ENCODE measurements around the gene NUP133.
"Not testable (repeated sequence)": the region's sequence is repeated elsewhere in the genome, so short reads cannot be mapped to it uniquely, and the experiment has no call there.

Gene NUP133

GRCh38 chr1:229402993-229403392 lies 105.1 kb downstream of the NUP133 start:
- H4K20me1 ChIP-seq (ENCODE audit: low read depth, low read length), result no peaks in the 10 kb centered on the region
- TF ChIP-seq CTCF (IDR thresholded peaks at IDR 0.05; ENCODE audit: insufficient read depth, low read length, poor library complexity, severe bottlenecking) (no peak), EZH2phosphoT487 (conservative IDR thresholded peaks at IDR 0.05; ENCODE audit: low read length) (no peak)
- no peak overlapping the region for H3K4me2 ChIP-seq (ENCODE audit: low read depth, low read length, poor library complexity, severe bottlenecking)
- H3K36me3 ChIP-seq (ENCODE audit: low read length), result no peaks in the 10 kb centered on the region
- no peak overlapping the region for H3K4me3 ChIP-seq (ENCODE audit: insufficient read depth, low read length, poor library complexity, severe bottlenecking)
- no peak overlapping the region for H2AFZ ChIP-seq (ENCODE audit: low read depth, low read length, severe bottlenecking)
- H3K9me3 ChIP-seq (ENCODE audit: insufficient read depth, low read length), result no peaks in the 10 kb centered on the region
- no peaks in the 10 kb centered on the region for H3F3A ChIP-seq (ENCODE audit: insufficient read depth)
- H3K79me2 ChIP-seq (ENCODE audit: insufficient read depth, low read length), result no peaks in the 10 kb centered on the region
- H3K27me3 ChIP-seq (ENCODE audit: low read length), result no peaks in the 10 kb centered on the region
- no peaks in the 10 kb centered on the region for H3K9me2 ChIP-seq (replicated peaks; ENCODE audit: insufficient read depth, low read length)
- H3K9ac ChIP-seq (ENCODE audit: low read length), result no peak overlapping the region
- no peak overlapping the region for H3K27ac ChIP-seq (ENCODE audit: low read depth, low read length)

- not testable (repeated sequence) for H3K4me2 ChIP-seq (ENCODE audit: low read depth, low read length, poor library complexity, severe bottlenecking); H3K9me2 ChIP-seq (replicated peaks; ENCODE audit: insufficient read depth, low read length); H2AFZ ChIP-seq (ENCODE audit: low read depth, low read length, severe bottlenecking); H3K27me3 ChIP-seq (ENCODE audit: low read length); H3F3A ChIP-seq (ENCODE audit: insufficient read depth); H3K9me3 ChIP-seq (ENCODE audit: insufficient read depth, low read length); H3K4me3 ChIP-seq (ENCODE audit: insufficient read depth, low read length, poor library complexity, severe bottlenecking); H3K79me2 ChIP-seq (ENCODE audit: insufficient read depth, low read length); H3K9ac ChIP-seq (ENCODE audit: low read length); H3K27ac ChIP-seq (ENCODE audit: low read depth, low read length); H3K36me3 ChIP-seq (ENCODE audit: low read length); H4K20me1 ChIP-seq (ENCODE audit: low read depth, low read length)
These were observed 105.8 kb downstream of the NUP133 start for GRCh38 chr1:229402329-229402728.

- no peaks in the 10 kb centered on the region for H3F3A ChIP-seq (ENCODE audit: insufficient read depth)
- H3K36me3 ChIP-seq (ENCODE audit: low read length), result no peaks in the 10 kb centered on the region
- TF ChIP-seq CTCF (IDR thresholded peaks at IDR 0.05; ENCODE audit: insufficient read depth, low read length, poor library complexity, severe bottlenecking) (no peak), EZH2phosphoT487 (conservative IDR thresholded peaks at IDR 0.05; ENCODE audit: low read length) (no peak)
- no peaks in the 10 kb centered on the region for H3K9me3 ChIP-seq (ENCODE audit: insufficient read depth, low read length)
- no peak overlapping the region for H3K4me3 ChIP-seq (ENCODE audit: insufficient read depth, low read length, poor library complexity, severe bottlenecking)
- H3K9me2 ChIP-seq (replicated peaks; ENCODE audit: insufficient read depth, low read length), result no peaks in the 10 kb centered on the region
- no peak overlapping the region for H2AFZ ChIP-seq (ENCODE audit: low read depth, low read length, severe bottlenecking)
- H3K27ac ChIP-seq (ENCODE audit: low read depth, low read length), result no peak overlapping the region
- H3K79me2 ChIP-seq (ENCODE audit: insufficient read depth, low read length), result no peaks in the 10 kb centered on the region
- no peak overlapping the region for H3K4me2 ChIP-seq (ENCODE audit: low read depth, low read length, poor library complexity, severe bottlenecking)
- no peaks in the 10 kb centered on the region for H3K27me3 ChIP-seq (ENCODE audit: low read length)
- H4K20me1 ChIP-seq (ENCODE audit: low read depth, low read length), result no peaks in the 10 kb centered on the region
- H3K9ac ChIP-seq (ENCODE audit: low read length), result no peak overlapping the region
These were observed 110.4 kb downstream of the NUP133 start for GRCh38 chr1:229397762-229398161.

GRCh38 chr1:229396585-229397206 lies 111.4 kb downstream of the NUP133 start:
- TF ChIP-seq EZH2phosphoT487 (conservative IDR thresholded peaks at IDR 0.05; ENCODE audit: low read length), result no peak
- no peak for TF ChIP-seq CTCF (IDR thresholded peaks at IDR 0.05; ENCODE audit: insufficient read depth, low read length, poor library complexity, severe bottlenecking)

GRCh38 chr1:229394517-229394916 lies 113.6 kb downstream of the NUP133 start:
- not testable (repeated sequence) for H3K36me3 ChIP-seq (ENCODE audit: low read length); H3K27me3 ChIP-seq (ENCODE audit: low read length); H3K27ac ChIP-seq (ENCODE audit: low read depth, low read length); H3K4me3 ChIP-seq (ENCODE audit: insufficient read depth, low read length, poor library complexity, severe bottlenecking); H3K9me3 ChIP-seq (ENCODE audit: insufficient read depth, low read length); H3K9ac ChIP-seq (ENCODE audit: low read length); H3K79me2 ChIP-seq (ENCODE audit: insufficient read depth, low read length); H3K4me2 ChIP-seq (ENCODE audit: low read depth, low read length, poor library complexity, severe bottlenecking); H3K9me2 ChIP-seq (replicated peaks; ENCODE audit: insufficient read depth, low read length); H4K20me1 ChIP-seq (ENCODE audit: low read depth, low read length); H2AFZ ChIP-seq (ENCODE audit: low read depth, low read length, severe bottlenecking); H3F3A ChIP-seq (ENCODE audit: insufficient read depth)

More at GRCh38 chr1:229396585-229397206, 111.4 kb downstream of the NUP133 start:
- Histone ChIP-seq H3K9me3 (ENCODE audit: insufficient read depth, low read length) (no peaks in the 10 kb centered on the region), H3K4me3 (ENCODE audit: insufficient read depth, low read length, poor library complexity, severe bottlenecking) (no peak overlapping the region), H3K4me2 (ENCODE audit: low read depth, low read length, poor library complexity, severe bottlenecking) (no peak overlapping the region), H3K36me3 (ENCODE audit: low read length) (no peaks in the 10 kb centered on the region), H3K9me2 (replicated peaks; ENCODE audit: insufficient read depth, low read length) (no peaks in the 10 kb centered on the region), H3K27me3 (ENCODE audit: low read length) (no peaks in the 10 kb centered on the region), H3K27ac (ENCODE audit: low read depth, low read length) (no peak overlapping the region), H3K9ac (ENCODE audit: low read length) (no peak overlapping the region), H4K20me1 (ENCODE audit: low read depth, low read length) (no peaks in the 10 kb centered on the region), H3F3A (ENCODE audit: insufficient read depth) (no peaks in the 10 kb centered on the region), H3K79me2 (ENCODE audit: insufficient read depth, low read length) (no peaks in the 10 kb centered on the region), H2AFZ (ENCODE audit: low read depth, low read length, severe bottlenecking) (no peak overlapping the region)
